GM12878 (cell line): Measurements from ENCODE around the gene SGCD. TPM values are rescaled to one million over a fixed set of nuclear protein-coding genes. Genes with fewer than 3 reads are reported as not detected.

ENCODE experiments used
- ATAC-seq: fragments of 200-7000 bp; cut with Tn5 transposase; 3 replicates; pipeline ENCODE4 v1.9.1; 2020; ENCODE audit warnings: mild to moderate bottlenecking, moderate library complexity
- BruUV-seq: library from RNA; stranded (reverse); fragments of 400-500 nt; replicated peaks from 2 replicates; lab custom pipeline; 2021; lab: Mats Ljungman, UMichigan
- CTCF ChIA-PET: fragments of 300-600 bp; sonication (Branson Sonifier 250); formaldehyde crosslinking; extraction: SDS; loops from one replicate; lab custom pipeline; 2021; ENCODE audit warnings: inconsistent platforms; lab: Yijun Ruan, JAX
- POLR2A ChIA-PET: fragments of 350-600 bp; formaldehyde crosslinking; extraction: SDS; loops from one replicate; lab custom pipeline; 2021; ENCODE audit warnings: inconsistent platforms; lab: Charles Lee
- RAD21 ChIA-PET: fragments of 300-600 bp; sonication (Branson Sonifier 250); formaldehyde crosslinking; loops from one replicate; lab custom pipeline; 2023; ENCODE audit warnings: antibody characterized with exemption; ENCODE audit not compliant: unreplicated experiment; lab: Charles Lee
- SMC1A ChIA-PET: fragments of 300-600 bp; sonication (Branson Sonifier 250); formaldehyde crosslinking; loops from one replicate; lab custom pipeline; 2023; ENCODE audit not compliant: unreplicated experiment, uncharacterized antibody; lab: Charles Lee
- DNase-seq: peaks from one replicate; pipeline ENCODE4 v3.0.0-alpha.2; 2011; ENCODE audit warnings: low read depth, low spot score
- FAIRE-seq: peaks from 3 replicates; lab custom pipeline; 2011; peaks lifted over from hg19 to GRCh38; lab: Jason Lieb, UNC
- H2AFZ ChIP-seq: 2 replicates; pipeline ENCODE4 v1.6.0; 2011; ENCODE audit warnings: low read depth, low read length, control low read depth; ENCODE audit not compliant: control insufficient read depth
- H3K27ac ChIP-seq: 2 replicates; pipeline ENCODE4 v1.5.1; 2011; ENCODE audit warnings: control low read depth; ENCODE audit not compliant: control insufficient read depth, insufficient read depth
- H3K27me3 ChIP-seq, 2 experiments: replicated peaks in 1 of 2; 2 replicates each; pipeline versions ENCODE4 v1.6.0 to v1.6.1; 2011; ENCODE audit warnings: low read length in 1 of 2; ENCODE audit not compliant: control insufficient read depth in 2 of 2, insufficient read depth in 2 of 2
- H3K36me3 ChIP-seq, 2 experiments: 2 replicates each; pipeline ENCODE4 v1.5.1; 2011; ENCODE audit warnings: low read length in 1 of 2; ENCODE audit not compliant: control insufficient read depth in 2 of 2, insufficient read depth in 2 of 2
- H3K4me1 ChIP-seq: 2 replicates; pipeline ENCODE4 v1.6.1; 2011; ENCODE audit warnings: mild to moderate bottlenecking, low read length, moderate library complexity, mixed read lengths; ENCODE audit not compliant: control insufficient read depth, insufficient read depth
- H3K4me2 ChIP-seq: 2 replicates; pipeline ENCODE4 v1.6.0; 2011; ENCODE audit warnings: control low read depth; ENCODE audit not compliant: control insufficient read depth, insufficient read depth
- H3K4me3 ChIP-seq: fragments of 200-600 bp; sonication (generic); 2 replicates; pipeline ENCODE4 v1.5.1; 2016
- H3K79me2 ChIP-seq: 2 replicates; pipeline ENCODE4 v1.6.0; 2011; ENCODE audit warnings: low read length; ENCODE audit not compliant: control insufficient read depth, insufficient read depth
- H3K9ac ChIP-seq: 2 replicates; pipeline ENCODE4 v1.8.0; 2011; ENCODE audit warnings: low read length, control low read depth, mixed read lengths; ENCODE audit not compliant: control insufficient read depth, insufficient read depth
- H3K9me3 ChIP-seq: replicated peaks from 3 replicates; pipeline ENCODE4 v1.5.1; 2011; ENCODE audit warnings: mild to moderate bottlenecking, low read length; ENCODE audit not compliant: control insufficient read depth, insufficient read depth
- H4K20me1 ChIP-seq: 2 replicates; pipeline ENCODE4 v1.6.0; 2011; ENCODE audit not compliant: control insufficient read depth, insufficient read depth
- BCL11A ChIP-seq: IDR thresholded peaks from 2 replicates; pipeline ENCODE4 v1.6.1; 2011; ENCODE audit warnings: low read depth, low read length
- CBX3 ChIP-seq: fragments of 200-600 bp; sonication (generic); IDR thresholded peaks from 2 replicates; pipeline ENCODE4 v1.6.1; 2016; ENCODE audit warnings: low read depth, borderline replicate concordance
- CHD2 ChIP-seq: IDR thresholded peaks from 2 replicates; pipeline ENCODE4 v1.6.1; 2011; ENCODE audit warnings: low read depth, low read length, improper control_type of control experiment, borderline replicate concordance
- FOS ChIP-seq: IDR thresholded peaks from 3 replicates; pipeline ENCODE4 v1.6.1; 2011; ENCODE audit warnings: borderline replicate concordance; ENCODE audit not compliant: insufficient read length; ENCODE audit errors: extremely low read depth
- IKZF2 ChIP-seq, 2 experiments: fragments of 450-650 bp; IDR thresholded peaks; 2 replicates each; pipeline ENCODE4 v1.6.1; 2017; ENCODE audit warnings: mild to moderate bottlenecking in 2 of 2, moderate library complexity in 2 of 2
- KLF5 ChIP-seq: fragments of 450-650 bp; IDR thresholded peaks from 2 replicates; pipeline ENCODE4 v1.6.1; 2014; ENCODE audit warnings: mild to moderate bottlenecking; ENCODE audit not compliant: partially characterized antibody
- MYC ChIP-seq: IDR thresholded peaks from 2 replicates; pipeline ENCODE4 v1.6.1; 2011; ENCODE audit warnings: mild to moderate bottlenecking, low read length, moderate library complexity, inconsistent platforms; ENCODE audit not compliant: insufficient read depth, insufficient replicate concordance, insufficient read length, severe bottlenecking
- NFXL1 ChIP-seq: fragments of 450-650 bp; IDR thresholded peaks from 2 replicates; pipeline ENCODE4 v1.6.1; 2017; ENCODE audit warnings: antibody characterized with exemption, mild to moderate bottlenecking, borderline replicate concordance
- PML ChIP-seq: IDR thresholded peaks from 2 replicates; pipeline ENCODE4 v1.6.1; 2012; ENCODE audit warnings: low read length, inconsistent platforms
- POLR2A ChIP-seq: IDR thresholded peaks from 2 replicates; pipeline ENCODE4 v1.6.1; 2011; ENCODE audit warnings: low read depth, mild to moderate bottlenecking, low read length
- RB1 ChIP-seq: fragments of 450-650 bp; formaldehyde crosslinking; IDR thresholded peaks from 2 replicates; pipeline ENCODE4 v1.6.1; 2017; ENCODE audit warnings: mild to moderate bottlenecking, borderline replicate concordance
- SPI1 ChIP-seq: IDR thresholded peaks from 2 replicates; pipeline ENCODE4 v1.6.1; 2011; ENCODE audit warnings: low read depth, mild to moderate bottlenecking, low read length, moderate library complexity, borderline replicate concordance; ENCODE audit not compliant: insufficient read depth
- WRNIP1 ChIP-seq: IDR thresholded peaks from 2 replicates; pipeline ENCODE4 v1.6.1; 2011; ENCODE audit warnings: low read depth, low read length, improper control_type of control experiment, borderline replicate concordance
- YY1 ChIP-seq: IDR thresholded peaks from 2 replicates; pipeline ENCODE4 v1.6.1; 2011; ENCODE audit warnings: low read depth, mild to moderate bottlenecking, low read length
- ZNF274 ChIP-seq: IDR thresholded peaks from one replicate; pipeline ENCODE4 v1.8.0; 2011; ENCODE audit not compliant: insufficient read length, insufficient read depth
- in situ Hi-C: fragments of 300-500 bp; cut with MboI; formaldehyde crosslinking; loops from 9 replicates; pipeline ENCODE4 v1.14.3; 2018; ENCODE audit warnings: mixed read lengths
- intact Hi-C: fragments of 100-400 bp; cut with micrococcal nuclease; formaldehyde crosslinking; loops from one replicate; pipeline ENCODE4 v1.14.2; 2022; ENCODE audit not compliant: unreplicated experiment
- polyA plus RNA-seq, 11 experiments: library from polyadenylated mRNA; depleted of rRNA in 4 of 11; unstranded in 6 of 11; stranded (reverse) in 5 of 11; fragments of >200 nt; fragmentation: Nextera tagmentation in 4 of 11; fragmentation: Illumina TruSeq in 1 of 11; extraction: Ambion mirVana in 4 of 11; extraction: Trizol in 1 of 11; gene quantifications; 1 replicate in 1 of 11; 2 replicates in 10 of 11; pipeline versions ENCODE4 v1.2.1 to v1.2.3, GENCODE V29; 2011 to 2016; ENCODE audit warnings: inconsistent platforms in 2 of 11, missing spikeins in 2 of 11, low read depth in 1 of 11
- total RNA-seq, 4 experiments: library from RNA; depleted of rRNA in 3 of 4; stranded (reverse); fragments of >200 nt in 3 of 4; fragmentation: Illumina TruSeq in 1 of 4; extraction: Trizol in 1 of 4; gene quantifications; 2 replicates each; pipeline versions ENCODE4 v1.2.1 to v1.2.3, GENCODE V29; 2013 to 2021
- TF ChIP-seq, protein P1 (sequence below): fragments of 450-650 bp; IDR thresholded peaks from 2 replicates; pipeline ENCODE4 v1.6.1; 2016; ENCODE audit warnings: mild to moderate bottlenecking
- TF ChIP-seq, protein P2 (sequence below): fragments of 450-650 bp; formaldehyde crosslinking; IDR thresholded peaks from 2 replicates; pipeline ENCODE4 v1.5.0; 2022; ENCODE audit warnings: mild to moderate bottlenecking, missing genetic modification characterization
- TF ChIP-seq, protein P3 (sequence below): IDR thresholded peaks from 2 replicates; pipeline ENCODE4 v1.6.1; 2011; ENCODE audit warnings: borderline replicate concordance, low read depth, mild to moderate bottlenecking, moderate library complexity, mixed read lengths, low read length; ENCODE audit not compliant: insufficient read depth; ENCODE audit errors: extremely low read length

Gene SGCD
- total and polyA plus RNA-seq, 10 of the 15 experiments (the other 5 are each of a cell fraction or from before 2014, with no cell fraction given) = 0.06 TPM; not detected in 9

DNA sequence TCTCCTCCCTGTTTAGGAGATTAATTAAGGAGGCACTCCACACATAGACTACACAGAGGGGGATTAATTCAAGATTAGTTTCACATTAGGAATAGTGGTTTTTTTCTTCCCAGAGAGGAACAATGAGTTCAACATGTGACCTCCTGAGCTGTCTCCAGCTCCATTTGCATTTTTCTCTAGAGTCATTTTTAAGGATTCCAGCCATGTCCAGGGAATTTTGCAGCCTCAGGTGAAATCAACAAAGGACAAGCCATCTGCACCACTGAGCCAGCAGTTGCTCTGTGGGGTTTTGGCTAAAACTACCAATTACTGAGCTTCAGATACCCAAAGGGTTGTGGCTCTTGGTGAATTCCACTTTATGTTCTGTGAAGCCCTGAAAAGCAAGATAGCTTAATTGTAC is 264.7 kb downstream of the SGCD start:
- Histone ChIP-seq H3K4me1 (no peaks in the 10 kb centered on the region), H3K9me3 (no peaks in the 10 kb centered on the region), H3K27ac (no peak overlapping the region), H3K4me2 (no peak overlapping the region), H3K36me3 (no peaks in the 10 kb centered on the region), H3K27me3 (no peaks in the 10 kb centered on the region), H3K79me2 (no peaks in the 10 kb centered on the region), H3K9ac (no peak overlapping the region), H4K20me1 (no peaks in the 10 kb centered on the region), H3K4me3 (no peak overlapping the region), H2AFZ (no peak overlapping the region)
- ChIA-PET RAD21 (no interaction called here), CTCF (no interaction called here), POLR2A (no interaction called here), SMC1A (interaction anchor here (1.3 kb wide), 1 partner anchor 238 kb away, joined by 3 read pairs; no protein-coding TSS in a partner anchor)
- in situ Hi-C loops = no loop called here
- no TSS peak for BruUV-seq
- intact Hi-C loops = no loop called here
- DNase-seq = no peak
- no peak for ATAC-seq
- FAIRE-seq = no peak
- TF ChIP-seq, protein P1, sequence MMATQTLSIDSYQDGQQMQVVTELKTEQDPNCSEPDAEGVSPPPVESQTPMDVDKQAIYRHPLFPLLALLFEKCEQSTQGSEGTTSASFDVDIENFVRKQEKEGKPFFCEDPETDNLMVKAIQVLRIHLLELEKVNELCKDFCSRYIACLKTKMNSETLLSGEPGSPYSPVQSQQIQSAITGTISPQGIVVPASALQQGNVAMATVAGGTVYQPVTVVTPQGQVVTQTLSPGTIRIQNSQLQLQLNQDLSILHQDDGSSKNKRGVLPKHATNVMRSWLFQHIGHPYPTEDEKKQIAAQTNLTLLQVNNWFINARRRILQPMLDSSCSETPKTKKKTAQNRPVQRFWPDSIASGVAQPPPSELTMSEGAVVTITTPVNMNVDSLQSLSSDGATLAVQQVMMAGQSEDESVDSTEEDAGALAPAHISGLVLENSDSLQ = no peak
- no peak for TF ChIP-seq CBX3
- TF ChIP-seq, protein P2, sequence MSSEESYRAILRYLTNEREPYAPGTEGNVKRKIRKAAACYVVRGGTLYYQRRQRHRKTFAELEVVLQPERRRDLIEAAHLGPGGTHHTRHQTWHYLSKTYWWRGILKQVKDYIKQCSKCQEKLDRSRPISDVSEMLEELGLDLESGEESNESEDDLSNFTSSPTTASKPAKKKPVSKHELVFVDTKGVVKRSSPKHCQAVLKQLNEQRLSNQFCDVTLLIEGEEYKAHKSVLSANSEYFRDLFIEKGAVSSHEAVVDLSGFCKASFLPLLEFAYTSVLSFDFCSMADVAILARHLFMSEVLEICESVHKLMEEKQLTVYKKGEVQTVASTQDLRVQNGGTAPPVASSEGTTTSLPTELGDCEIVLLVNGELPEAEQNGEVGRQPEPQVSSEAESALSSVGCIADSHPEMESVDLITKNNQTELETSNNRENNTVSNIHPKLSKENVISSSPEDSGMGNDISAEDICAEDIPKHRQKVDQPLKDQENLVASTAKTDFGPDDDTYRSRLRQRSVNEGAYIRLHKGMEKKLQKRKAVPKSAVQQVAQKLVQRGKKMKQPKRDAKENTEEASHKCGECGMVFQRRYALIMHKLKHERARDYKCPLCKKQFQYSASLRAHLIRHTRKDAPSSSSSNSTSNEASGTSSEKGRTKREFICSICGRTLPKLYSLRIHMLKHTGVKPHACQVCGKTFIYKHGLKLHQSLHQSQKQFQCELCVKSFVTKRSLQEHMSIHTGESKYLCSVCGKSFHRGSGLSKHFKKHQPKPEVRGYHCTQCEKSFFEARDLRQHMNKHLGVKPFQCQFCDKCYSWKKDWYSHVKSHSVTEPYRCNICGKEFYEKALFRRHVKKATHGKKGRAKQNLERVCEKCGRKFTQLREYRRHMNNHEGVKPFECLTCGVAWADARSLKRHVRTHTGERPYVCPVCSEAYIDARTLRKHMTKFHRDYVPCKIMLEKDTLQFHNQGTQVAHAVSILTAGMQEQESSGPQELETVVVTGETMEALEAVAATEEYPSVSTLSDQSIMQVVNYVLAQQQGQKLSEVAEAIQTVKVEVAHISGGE (CRISPR knock-in tag) = no peak
- TF ChIP-seq MYC = no peak
- no peak for TF ChIP-seq NFXL1
- TF ChIP-seq BCL11A = no peak
- no peak for TF ChIP-seq KLF5
- TF ChIP-seq SPI1 = no peak
- TF ChIP-seq WRNIP1 = no peak
- no peak for TF ChIP-seq CHD2
- no peak for TF ChIP-seq RB1
- TF ChIP-seq PML = no peak
- no peak for TF ChIP-seq POLR2A
- TF ChIP-seq FOS = no peak
- TF ChIP-seq, protein P3, sequence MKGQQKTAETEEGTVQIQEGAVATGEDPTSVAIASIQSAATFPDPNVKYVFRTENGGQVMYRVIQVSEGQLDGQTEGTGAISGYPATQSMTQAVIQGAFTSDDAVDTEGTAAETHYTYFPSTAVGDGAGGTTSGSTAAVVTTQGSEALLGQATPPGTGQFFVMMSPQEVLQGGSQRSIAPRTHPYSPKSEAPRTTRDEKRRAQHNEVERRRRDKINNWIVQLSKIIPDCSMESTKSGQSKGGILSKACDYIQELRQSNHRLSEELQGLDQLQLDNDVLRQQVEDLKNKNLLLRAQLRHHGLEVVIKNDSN = no peak
- no peak for TF ChIP-seq YY1
- TF ChIP-seq IKZF2 (IDR thresholded peaks at IDR 0.05) = no peak
- no peak for TF ChIP-seq ZNF274
